Measurements from ENCODE around the gene CCDC33.
"Not testable (repeated sequence)": the region's sequence is repeated elsewhere in the genome, so short reads cannot be mapped to it uniquely, and the experiment has no call there.

CCDC33 gene

DNA sequence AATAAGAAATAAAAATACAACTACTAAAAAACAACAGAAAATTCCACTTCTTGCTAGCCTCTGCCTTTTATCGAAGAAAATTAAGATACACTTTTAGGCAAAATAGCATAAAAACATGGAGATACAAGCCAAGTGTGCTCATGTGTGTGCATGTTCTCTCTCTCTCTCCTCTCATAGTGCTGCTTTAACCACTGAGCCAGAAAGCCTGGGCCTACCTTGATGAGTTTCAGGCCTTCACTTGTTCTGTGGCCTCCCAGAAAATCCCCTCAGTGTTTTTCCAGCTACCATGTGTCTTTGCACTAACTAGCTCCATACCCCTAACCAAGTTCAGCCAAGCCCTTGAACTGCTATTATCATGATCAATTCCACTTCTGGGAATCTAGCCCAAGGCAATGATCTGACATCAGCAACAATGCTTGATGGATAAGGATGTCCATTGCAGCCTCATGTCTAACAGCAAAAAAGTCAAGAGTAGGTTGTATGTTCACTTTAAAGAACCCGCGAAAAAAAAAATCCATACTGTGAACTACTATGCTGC, 113.2 kb downstream of the CCDC33 start:
- in situ Hi-C loops (cut with HindIII; ENCODE audit: low pct_unique_long_range_greater_than_20kb, low sequenced_read_pairs): no loop called here
- TF ChIP-seq JUND (IDR thresholded peaks at IDR 0.05; ENCODE audit: low read depth): no peak

DNA sequence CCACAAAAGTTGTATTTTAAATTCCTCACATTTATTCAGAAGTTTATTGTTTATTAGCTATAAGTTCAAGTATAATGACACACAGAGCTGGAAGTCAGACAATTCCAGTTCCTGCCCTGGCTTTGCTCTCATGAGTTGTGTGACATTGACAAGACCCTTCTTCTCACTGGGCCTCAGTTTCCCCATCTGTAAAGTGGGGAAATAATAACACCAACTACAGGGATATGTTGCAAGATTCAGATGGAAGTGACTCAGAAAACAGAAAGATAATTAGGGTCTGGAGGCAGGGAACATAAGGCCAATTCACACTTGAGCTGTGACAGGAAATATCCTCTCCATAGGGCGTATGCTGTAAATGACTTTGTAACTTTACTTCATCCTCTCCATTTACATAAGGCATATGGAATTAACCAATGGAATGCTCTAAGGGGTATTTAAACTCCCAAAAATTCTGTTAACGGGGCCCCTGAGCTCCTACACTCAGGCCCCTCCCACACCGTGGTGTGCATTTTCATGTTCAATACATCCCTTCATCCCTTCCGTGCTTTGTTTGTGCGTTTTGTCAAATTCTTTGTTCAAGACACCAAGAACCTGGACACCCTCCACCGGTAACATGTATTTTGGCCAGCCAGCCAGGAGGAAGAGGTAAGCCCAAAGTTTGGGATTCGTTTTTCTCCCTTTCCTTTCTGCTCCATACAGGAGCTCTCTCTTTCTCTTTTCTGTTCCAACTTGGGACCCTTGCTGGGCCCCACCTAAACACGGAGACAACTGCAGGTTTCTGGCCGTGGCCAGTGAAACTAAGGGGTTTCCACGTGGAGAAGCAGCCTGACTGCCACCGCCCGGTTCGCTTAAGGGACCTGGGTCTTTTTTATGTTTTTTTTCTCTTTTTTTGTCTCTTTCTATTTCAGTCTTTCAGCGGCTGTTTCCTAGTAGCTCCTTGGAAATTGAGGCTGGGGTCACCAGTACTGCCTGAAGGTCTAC, 114.5 kb downstream of the CCDC33 start:
- in situ Hi-C loops (cut with HindIII; ENCODE audit: low pct_unique_long_range_greater_than_20kb, low sequenced_read_pairs): no loop called here
- no peak for DNase-seq (ENCODE audit: low read depth in 1 of 2, low spot score in 1 of 2)
- no peak for TF ChIP-seq JUND (IDR thresholded peaks at IDR 0.05; ENCODE audit: low read depth)

More for the DNA sequence above, 113.2 kb downstream of the CCDC33 start:
- no peak for DNase-seq (ENCODE audit: low read depth in 1 of 2, low spot score in 1 of 2)

DNA sequence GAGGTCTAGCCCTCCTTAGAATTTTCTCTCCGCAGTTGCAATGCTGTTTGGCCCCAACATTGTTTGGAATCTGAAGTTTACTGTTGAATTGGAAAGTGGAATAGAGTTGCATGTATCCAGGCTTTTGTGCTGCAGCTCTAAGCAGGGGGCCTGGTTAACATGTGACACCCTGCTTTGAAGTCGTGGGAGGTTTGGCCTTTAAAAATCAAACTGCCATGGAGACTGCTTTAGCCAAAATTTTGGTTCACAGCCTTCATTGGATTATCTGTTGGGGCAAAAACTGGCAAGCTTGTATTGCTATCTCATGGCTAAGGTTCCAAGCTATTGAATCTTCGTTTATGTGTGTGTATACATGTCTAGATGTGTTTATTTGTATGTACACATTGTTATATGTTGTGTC, 115.5 kb downstream of the CCDC33 start:
- in situ Hi-C loops (cut with HindIII; ENCODE audit: low pct_unique_long_range_greater_than_20kb, low sequenced_read_pairs): no loop called here
- TF ChIP-seq JUND (IDR thresholded peaks at IDR 0.05; ENCODE audit: low read depth): no peak

GRCh38 chr15:74352393-74352910, 116.3 kb downstream of the CCDC33 start:
- DNase-seq (ENCODE audit: low read depth in 1 of 2, low spot score in 1 of 2): no peak
- no peak for TF ChIP-seq JUND (IDR thresholded peaks at IDR 0.05; ENCODE audit: low read depth)
- in situ Hi-C loops (cut with HindIII; ENCODE audit: low pct_unique_long_range_greater_than_20kb, low sequenced_read_pairs): no loop called here

More for the DNA sequence above, 115.5 kb downstream of the CCDC33 start:
- DNase-seq (ENCODE audit: low read depth in 1 of 2, low spot score in 1 of 2): no peak

GRCh38 chr15:74353992-74354391, 117.9 kb downstream of the CCDC33 start:
- in situ Hi-C loops (cut with HindIII; ENCODE audit: low pct_unique_long_range_greater_than_20kb, low sequenced_read_pairs): not testable (repeated sequence)

GRCh38 chr15:74356050-74356449, 119.9 kb downstream of the CCDC33 start:
- DNase-seq (ENCODE audit: low read depth in 1 of 2, low spot score in 1 of 2); in situ Hi-C loops (cut with HindIII; ENCODE audit: low pct_unique_long_range_greater_than_20kb, low sequenced_read_pairs): not testable (repeated sequence)

More at GRCh38 chr15:74353992-74354391, 117.9 kb downstream of the CCDC33 start:
- DNase-seq (ENCODE audit: low read depth in 1 of 2, low spot score in 1 of 2): not testable (repeated sequence)

DNA sequence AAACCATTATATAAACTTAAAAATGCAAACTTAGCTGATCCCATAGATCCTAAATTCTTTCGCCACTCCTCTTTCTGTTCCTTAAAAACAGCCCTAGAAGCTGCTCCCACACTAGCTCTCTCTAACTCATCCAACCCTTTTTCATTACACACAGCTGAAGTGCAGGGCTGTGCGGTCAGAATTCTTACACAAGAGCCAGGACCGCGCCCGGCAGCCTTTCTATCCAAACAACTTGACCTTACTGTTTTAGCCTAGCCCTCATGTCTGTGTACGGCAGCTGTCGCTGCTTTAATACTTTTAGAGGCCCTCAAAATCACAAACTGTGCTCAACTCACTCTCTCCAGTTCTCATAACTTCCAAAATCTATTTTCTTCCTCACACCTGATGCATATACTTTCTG, 121.4 kb downstream of the CCDC33 start:
- DNase-seq (ENCODE audit: low read depth in 1 of 2, low spot score in 1 of 2); in situ Hi-C loops (cut with HindIII; ENCODE audit: low pct_unique_long_range_greater_than_20kb, low sequenced_read_pairs): not testable (repeated sequence)

- DNase-seq (ENCODE audit: low read depth in 1 of 2, low spot score in 1 of 2); in situ Hi-C loops (cut with HindIII; ENCODE audit: low pct_unique_long_range_greater_than_20kb, low sequenced_read_pairs): not testable (repeated sequence)
These were observed 123.2 kb downstream of the CCDC33 start for GRCh38 chr15:74359376-74359775.

DNA sequence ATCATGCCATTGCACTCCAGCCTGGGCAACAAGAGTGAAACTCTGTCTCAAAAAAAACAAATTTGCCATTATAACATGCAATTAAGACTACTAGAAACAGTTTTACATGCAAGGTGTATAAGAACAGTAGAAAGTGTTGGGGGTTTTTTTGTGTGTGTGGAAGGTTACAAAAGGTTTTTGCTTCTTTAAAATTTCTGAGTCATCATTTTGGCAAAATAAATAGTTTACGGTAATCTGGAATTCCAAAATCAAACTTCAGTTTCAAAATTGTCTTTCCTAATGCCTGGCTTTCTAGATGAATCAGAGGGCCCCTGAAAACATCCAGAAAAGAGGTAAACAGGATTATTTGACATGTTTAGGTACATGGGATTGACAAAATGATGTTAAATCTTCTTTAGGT, 124.7 kb downstream of the CCDC33 start:
- in situ Hi-C loops (cut with HindIII; ENCODE audit: low pct_unique_long_range_greater_than_20kb, low sequenced_read_pairs): not testable (repeated sequence)

GRCh38 chr15:74362482-74362881, 126.4 kb downstream of the CCDC33 start:
- no peak for DNase-seq (ENCODE audit: low read depth in 1 of 2, low spot score in 1 of 2)
- in situ Hi-C loops (cut with HindIII; ENCODE audit: low pct_unique_long_range_greater_than_20kb, low sequenced_read_pairs): no loop called here
- TF ChIP-seq JUND (IDR thresholded peaks at IDR 0.05; ENCODE audit: low read depth): no peak

More for the DNA sequence above, 124.7 kb downstream of the CCDC33 start:
- DNase-seq (ENCODE audit: low read depth in 1 of 2, low spot score in 1 of 2): not testable (repeated sequence)

DNA sequence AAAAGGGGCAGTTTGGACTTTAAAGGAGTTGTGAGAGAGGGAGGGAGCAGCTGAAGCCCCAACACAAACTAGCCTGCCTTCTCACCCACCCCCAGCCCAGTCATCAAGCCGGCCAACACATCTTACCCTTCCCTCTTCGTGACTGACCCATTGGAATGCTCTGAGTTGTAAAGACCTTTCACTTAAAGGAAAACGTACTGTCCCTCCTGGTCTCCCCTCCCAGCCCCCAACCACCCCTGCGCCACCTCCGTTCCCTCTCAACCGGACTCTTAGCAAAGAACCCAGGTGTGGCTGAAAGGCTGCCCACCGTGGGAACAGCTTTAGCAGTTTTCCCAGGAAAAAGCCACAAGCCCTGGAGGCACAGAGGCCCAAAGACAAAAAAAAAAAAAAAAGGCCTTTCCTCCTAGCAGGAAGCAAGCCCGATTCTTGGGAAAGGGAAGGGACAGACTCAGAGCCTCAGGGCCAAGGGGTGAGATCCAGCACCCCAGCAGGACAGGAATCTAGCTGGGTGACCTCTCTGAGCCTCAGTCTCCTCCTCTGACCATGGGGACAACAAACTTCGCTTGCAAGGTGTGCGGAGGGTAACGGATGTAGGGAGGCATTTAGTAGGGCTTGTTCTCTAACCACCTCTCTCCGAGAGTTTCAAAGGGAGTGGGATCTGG, 128.9 kb downstream of the CCDC33 start:
- in situ Hi-C loops (cut with HindIII; ENCODE audit: low pct_unique_long_range_greater_than_20kb, low sequenced_read_pairs): no loop called here
- DNase-seq (ENCODE audit: low read depth in 1 of 2, low spot score in 1 of 2): no peak
- no peak for TF ChIP-seq JUND (IDR thresholded peaks at IDR 0.05; ENCODE audit: low read depth)

DNA sequence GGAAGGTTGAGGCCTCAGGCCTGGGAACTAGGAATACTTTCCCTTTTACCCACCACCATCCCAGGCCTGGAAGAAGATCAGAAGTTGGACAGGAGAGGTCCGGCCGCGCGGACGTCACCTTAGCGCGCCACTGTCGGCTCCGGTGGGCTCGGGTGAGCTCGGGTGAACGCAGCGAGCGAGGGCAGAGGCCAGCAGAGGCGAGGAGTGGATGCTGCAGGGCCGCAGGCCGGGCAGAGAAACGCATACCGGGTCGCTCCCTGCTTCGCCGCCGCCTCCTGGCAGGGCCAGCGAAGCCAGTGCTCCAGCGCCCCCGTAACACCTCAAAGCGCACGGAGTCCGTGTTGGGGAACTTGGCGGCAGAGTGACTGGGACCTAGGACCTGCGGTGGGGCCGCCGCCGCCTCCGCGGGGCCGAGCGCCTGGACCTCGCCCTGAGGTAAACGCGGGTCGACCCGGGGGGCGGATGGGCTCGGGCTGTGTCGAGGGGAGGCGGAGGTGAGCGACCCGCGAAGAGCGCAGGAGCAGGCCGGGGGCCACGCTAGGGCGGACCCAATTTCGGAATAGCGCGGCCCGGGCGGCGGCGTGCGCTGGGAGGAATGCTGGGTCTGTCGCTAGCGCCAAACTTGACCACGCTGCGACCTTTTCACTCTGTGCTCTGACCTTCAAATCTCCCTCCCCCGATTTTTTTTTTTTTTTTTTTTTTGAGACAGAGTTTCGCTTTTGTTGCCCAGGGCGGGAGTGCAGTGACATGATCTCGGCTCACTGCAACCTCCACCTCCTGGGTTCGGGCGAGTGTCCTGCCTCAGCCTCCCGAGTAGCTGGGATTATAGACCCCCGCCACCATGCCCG, 129.7 kb downstream of the CCDC33 start:
- no peak for DNase-seq (ENCODE audit: low read depth in 1 of 2, low spot score in 1 of 2)
- in situ Hi-C loops (cut with HindIII; ENCODE audit: low pct_unique_long_range_greater_than_20kb, low sequenced_read_pairs): no loop called here
- no peak for TF ChIP-seq JUND (IDR thresholded peaks at IDR 0.05; ENCODE audit: low read depth)

All from T47D (cell line).